ENCODE data around the gene PPP2R3B. TPM values are rescaled to one million over a fixed set of nuclear protein-coding genes. Genes with fewer than 3 reads are reported as not detected.
A peak's percentile ranks its signal among the peaks of the same experiment; 100 is the strongest.

The PPP2R3B gene
- total and polyA plus RNA-seq, 2 of the 13 experiments (the other 11 are each of a cell fraction or from before 2014, with no cell fraction given), result 17.0 to 21.4 TPM

DNA sequence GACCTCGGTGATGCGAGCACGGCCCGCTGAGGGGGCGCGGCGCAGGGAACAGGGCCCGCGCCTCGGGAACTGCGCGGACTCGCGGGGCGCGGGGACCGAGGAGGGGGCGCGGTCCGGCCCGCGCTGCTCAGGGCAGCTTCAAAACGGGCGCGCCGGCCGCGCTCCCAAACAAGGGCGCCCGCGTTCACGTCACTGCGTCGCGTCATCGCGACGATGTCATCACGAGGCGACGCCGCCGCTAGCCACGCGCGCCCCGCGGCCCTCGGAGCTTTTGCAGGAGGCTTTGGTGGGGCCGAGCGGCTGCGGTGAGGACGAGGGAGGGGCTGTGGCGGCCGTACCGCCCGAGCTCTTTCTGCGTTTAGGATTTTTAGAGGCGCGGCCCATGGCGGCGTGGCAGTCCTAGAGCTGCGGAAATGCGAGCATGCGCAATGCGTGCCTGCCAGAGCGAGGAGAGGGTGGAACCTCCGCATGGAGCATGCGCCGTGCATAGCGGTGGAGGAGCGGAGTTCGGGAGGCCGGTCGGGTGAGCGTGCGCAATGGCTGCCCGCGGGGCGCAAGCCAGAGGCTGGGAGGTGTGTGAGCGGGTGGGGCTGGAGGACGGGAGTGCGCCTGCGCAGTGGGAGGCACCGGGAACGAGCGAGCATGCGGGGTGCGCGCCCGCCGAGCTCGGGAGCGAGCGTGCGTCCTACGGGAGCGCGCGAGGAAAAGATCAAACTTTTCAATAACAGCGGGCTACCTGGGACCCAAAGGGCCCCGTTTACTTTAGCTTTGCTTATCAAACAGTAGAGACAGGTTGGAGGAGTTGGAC, at the start of gene PPP2R3B (continued):
- TF ChIP-seq, protein P1, sequence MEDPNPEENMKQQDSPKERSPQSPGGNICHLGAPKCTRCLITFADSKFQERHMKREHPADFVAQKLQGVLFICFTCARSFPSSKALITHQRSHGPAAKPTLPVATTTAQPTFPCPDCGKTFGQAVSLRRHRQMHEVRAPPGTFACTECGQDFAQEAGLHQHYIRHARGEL (CRISPR knock-in tag; IDR thresholded peaks at IDR 0.05), result no peak
- 0 out of 2 replicates have a peak, but pooled peaks have one; percentile 35 for TF ChIP-seq ZNF552 (CRISPR knock-in tag; IDR thresholded peaks at IDR 0.05; ENCODE audit: borderline replicate concordance)
- TF ChIP-seq ZNF883 (CRISPR knock-in tag; IDR thresholded peaks at IDR 0.05; ENCODE audit: not compliant biosample characterization), result peak; percentile 98
- TF ChIP-seq HMG20B (CRISPR knock-in tag; conservative IDR thresholded peaks at IDR 0.05), result no peak
- TF ChIP-seq, protein P2, sequence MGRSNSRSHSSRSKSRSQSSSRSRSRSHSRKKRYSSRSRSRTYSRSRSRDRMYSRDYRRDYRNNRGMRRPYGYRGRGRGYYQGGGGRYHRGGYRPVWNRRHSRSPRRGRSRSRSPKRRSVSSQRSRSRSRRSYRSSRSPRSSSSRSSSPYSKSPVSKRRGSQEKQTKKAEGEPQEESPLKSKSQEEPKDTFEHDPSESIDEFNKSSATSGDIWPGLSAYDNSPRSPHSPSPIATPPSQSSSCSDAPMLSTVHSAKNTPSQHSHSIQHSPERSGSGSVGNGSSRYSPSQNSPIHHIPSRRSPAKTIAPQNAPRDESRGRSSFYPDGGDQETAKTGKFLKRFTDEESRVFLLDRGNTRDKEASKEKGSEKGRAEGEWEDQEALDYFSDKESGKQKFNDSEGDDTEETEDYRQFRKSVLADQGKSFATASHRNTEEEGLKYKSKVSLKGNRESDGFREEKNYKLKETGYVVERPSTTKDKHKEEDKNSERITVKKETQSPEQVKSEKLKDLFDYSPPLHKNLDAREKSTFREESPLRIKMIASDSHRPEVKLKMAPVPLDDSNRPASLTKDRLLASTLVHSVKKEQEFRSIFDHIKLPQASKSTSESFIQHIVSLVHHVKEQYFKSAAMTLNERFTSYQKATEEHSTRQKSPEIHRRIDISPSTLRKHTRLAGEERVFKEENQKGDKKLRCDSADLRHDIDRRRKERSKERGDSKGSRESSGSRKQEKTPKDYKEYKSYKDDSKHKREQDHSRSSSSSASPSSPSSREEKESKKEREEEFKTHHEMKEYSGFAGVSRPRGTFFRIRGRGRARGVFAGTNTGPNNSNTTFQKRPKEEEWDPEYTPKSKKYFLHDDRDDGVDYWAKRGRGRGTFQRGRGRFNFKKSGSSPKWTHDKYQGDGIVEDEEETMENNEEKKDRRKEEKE (IDR thresholded peaks at IDR 0.05), result no peak
- no peak for TF ChIP-seq MTA3 (CRISPR knock-in tag; IDR thresholded peaks at IDR 0.05)
- TF ChIP-seq ZNF747 (CRISPR knock-in tag; IDR thresholded peaks at IDR 0.05; ENCODE audit: borderline replicate concordance), result peak; percentile 83; the same call in 1 of the 2 replicates
- TF ChIP-seq ZNF230 (CRISPR knock-in tag; IDR thresholded peaks at IDR 0.05), result peak; percentile 74
- TF ChIP-seq ZNF451 (CRISPR knock-in tag; IDR thresholded peaks at IDR 0.05), result peak; percentile 87
- no peak for TF ChIP-seq ZNF678 (CRISPR knock-in tag; IDR thresholded peaks at IDR 0.05)
- no peak for TF ChIP-seq ZNF484 (CRISPR knock-in tag; IDR thresholded peaks at IDR 0.05; ENCODE audit: borderline replicate concordance, low read depth)
- peak; percentile 46; the same call in 1 of the 2 replicates for TF ChIP-seq MTA1 (CRISPR knock-in tag; IDR thresholded peaks at IDR 0.05; ENCODE audit: borderline replicate concordance)
- no peak for TF ChIP-seq NAIF1 (CRISPR knock-in tag; IDR thresholded peaks at IDR 0.05; ENCODE audit: borderline replicate concordance)
- TF ChIP-seq ZNF75D (CRISPR knock-in tag; IDR thresholded peaks at IDR 0.05; ENCODE audit: borderline replicate concordance), result no peak
- peak; percentile 81 for TF ChIP-seq ZBTB20 (CRISPR knock-in tag; IDR thresholded peaks at IDR 0.05; ENCODE audit: borderline replicate concordance, low read depth)
- TF ChIP-seq, protein P3, sequence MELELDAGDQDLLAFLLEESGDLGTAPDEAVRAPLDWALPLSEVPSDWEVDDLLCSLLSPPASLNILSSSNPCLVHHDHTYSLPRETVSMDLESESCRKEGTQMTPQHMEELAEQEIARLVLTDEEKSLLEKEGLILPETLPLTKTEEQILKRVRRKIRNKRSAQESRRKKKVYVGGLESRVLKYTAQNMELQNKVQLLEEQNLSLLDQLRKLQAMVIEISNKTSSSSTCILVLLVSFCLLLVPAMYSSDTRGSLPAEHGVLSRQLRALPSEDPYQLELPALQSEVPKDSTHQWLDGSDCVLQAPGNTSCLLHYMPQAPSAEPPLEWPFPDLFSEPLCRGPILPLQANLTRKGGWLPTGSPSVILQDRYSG (CRISPR knock-in tag; IDR thresholded peaks at IDR 0.05), result 0 out of 2 replicates have a peak, but pooled peaks have one; percentile 39
- no peak for TF ChIP-seq ZNF337 (CRISPR knock-in tag; IDR thresholded peaks at IDR 0.05; ENCODE audit: borderline replicate concordance, low read depth)
- TF ChIP-seq KMT2A (CRISPR knock-in tag; IDR thresholded peaks at IDR 0.05), result peak; percentile 86
- TF ChIP-seq CAMTA2 (CRISPR knock-in tag; IDR thresholded peaks at IDR 0.05; ENCODE audit: borderline replicate concordance), result peak; percentile 76; the same call in 1 of the 2 replicates
- peak; percentile 66; the same call in 1 of the 2 replicates for TF ChIP-seq FOSL1 (CRISPR knock-in tag; IDR thresholded peaks at IDR 0.05; ENCODE audit: borderline replicate concordance)
- TF ChIP-seq, protein P4, sequence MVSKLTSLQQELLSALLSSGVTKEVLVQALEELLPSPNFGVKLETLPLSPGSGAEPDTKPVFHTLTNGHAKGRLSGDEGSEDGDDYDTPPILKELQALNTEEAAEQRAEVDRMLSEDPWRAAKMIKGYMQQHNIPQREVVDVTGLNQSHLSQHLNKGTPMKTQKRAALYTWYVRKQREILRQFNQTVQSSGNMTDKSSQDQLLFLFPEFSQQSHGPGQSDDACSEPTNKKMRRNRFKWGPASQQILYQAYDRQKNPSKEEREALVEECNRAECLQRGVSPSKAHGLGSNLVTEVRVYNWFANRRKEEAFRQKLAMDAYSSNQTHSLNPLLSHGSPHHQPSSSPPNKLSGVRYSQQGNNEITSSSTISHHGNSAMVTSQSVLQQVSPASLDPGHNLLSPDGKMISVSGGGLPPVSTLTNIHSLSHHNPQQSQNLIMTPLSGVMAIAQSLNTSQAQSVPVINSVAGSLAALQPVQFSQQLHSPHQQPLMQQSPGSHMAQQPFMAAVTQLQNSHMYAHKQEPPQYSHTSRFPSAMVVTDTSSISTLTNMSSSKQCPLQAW (CRISPR knock-in tag; IDR thresholded peaks at IDR 0.05), result peak; percentile 90

Measured in HepG2 (cell line).